Stimulated activated CD4-positive, alpha-beta T cell treated with anti-CD3 and anti-CD28 coated beads, Interleukin-2, amount 100 ng/mL, for 48 hours (primary cell): ENCODE measurements around the gene LASP1NB.
"Not testable (repeated sequence)": the region's sequence is repeated elsewhere in the genome, so short reads cannot be mapped to it uniquely, and the experiment has no call there.

Experiments used
- DNase-seq, 2 donors: peaks; one replicate each; pipeline ENCODE4 v3.0.0-alpha.2; 2020

Gene LASP1NB

GRCh38 chr17:38918916-38919315 is 6.5 kb upstream of the LASP1NB start:
- DNase-seq, result no peak

- no peak for DNase-seq
Measured at GRCh38 chr17:38919316-38920078, 5.9 kb upstream of the LASP1NB start.

- no peak for DNase-seq
Measured at GRCh38 chr17:38920374-38921291, 4.8 kb upstream of the LASP1NB start.

GRCh38 chr17:38921756-38922411 is 3.5 kb upstream of the LASP1NB start:
- no peak for DNase-seq

- DNase-seq, result no peak
Measured at GRCh38 chr17:38922538-38923297, 2.7 kb upstream of the LASP1NB start.

- DNase-seq, result no peak
Measured at GRCh38 chr17:38926293-38927070, 1.1 kb downstream of the LASP1NB start.

GRCh38 chr17:38930782-38931181 is 5.4 kb downstream of the LASP1NB start:
- DNase-seq, result not testable (repeated sequence)

- not testable (repeated sequence) for DNase-seq
Measured at GRCh38 chr17:38933962-38934361, 8.5 kb downstream of the LASP1NB start.

GRCh38 chr17:38939987-38940386 is 14.6 kb downstream of the LASP1NB start:
- DNase-seq, result no peak

- no peak for DNase-seq
Measured at GRCh38 chr17:38940404-38940803, 15.0 kb downstream of the LASP1NB start.

GRCh38 chr17:38942696-38943334 is 17.4 kb downstream of the LASP1NB start:
- no peak for DNase-seq

GRCh38 chr17:38943607-38944006 is 18.2 kb downstream of the LASP1NB start:
- DNase-seq, result no peak

- DNase-seq, result no peak
Measured at GRCh38 chr17:38947189-38947588, 21.8 kb downstream of the LASP1NB start.

GRCh38 chr17:38953800-38954199 is 28.4 kb downstream of the LASP1NB start:
- not testable (repeated sequence) for DNase-seq

- no peak for DNase-seq
Measured at GRCh38 chr17:38958326-38958725, 32.9 kb downstream of the LASP1NB start.

- DNase-seq, result no peak
Measured at GRCh38 chr17:38958756-38959155, 33.3 kb downstream of the LASP1NB start.

GRCh38 chr17:38959508-38959907 is 34.1 kb downstream of the LASP1NB start:
- DNase-seq, result no peak

- no peak for DNase-seq
Measured at GRCh38 chr17:38960402-38960801, 35.0 kb downstream of the LASP1NB start.

GRCh38 chr17:38961413-38961812 is 36.0 kb downstream of the LASP1NB start:
- DNase-seq, result no peak

- DNase-seq, result peak; percentile 66 to 69
Measured at GRCh38 chr17:38967290-38967738, 41.9 kb downstream of the LASP1NB start, which contains the start of gene FBXO47. Gene FBXO47, minus strand, starts transcription at chr17:38967403. Its CDS starts 4,378 bp downstream, at chr17:38963025.

GRCh38 chr17:38969281-38969680 is 43.9 kb downstream of the LASP1NB start:
- DNase-seq, result no peak
